GM12891 (cell line): Measurements from ENCODE around the gene ARF1.

Experiments
- PAX5 ChIP-seq: IDR thresholded peaks from 2 replicates; pipeline ENCODE4 v1.6.1; 2011; ENCODE audit warnings: low read length, moderate library complexity, mild to moderate bottlenecking; ENCODE audit not compliant: insufficient read depth, severe bottlenecking
- POLR2A ChIP-seq: IDR thresholded peaks from 2 replicates; pipeline ENCODE4 v1.6.1; 2011; ENCODE audit warnings: low read depth, low read length, control low read depth
- POLR2AphosphoS5 ChIP-seq: IDR thresholded peaks from 2 replicates; pipeline ENCODE4 v1.6.1; 2011; ENCODE audit warnings: low read depth, low read length, control low read depth
- SPI1 ChIP-seq: IDR thresholded peaks from 2 replicates; pipeline ENCODE4 v1.6.1; 2011; ENCODE audit warnings: low read depth, low read length, control low read depth

DNA sequence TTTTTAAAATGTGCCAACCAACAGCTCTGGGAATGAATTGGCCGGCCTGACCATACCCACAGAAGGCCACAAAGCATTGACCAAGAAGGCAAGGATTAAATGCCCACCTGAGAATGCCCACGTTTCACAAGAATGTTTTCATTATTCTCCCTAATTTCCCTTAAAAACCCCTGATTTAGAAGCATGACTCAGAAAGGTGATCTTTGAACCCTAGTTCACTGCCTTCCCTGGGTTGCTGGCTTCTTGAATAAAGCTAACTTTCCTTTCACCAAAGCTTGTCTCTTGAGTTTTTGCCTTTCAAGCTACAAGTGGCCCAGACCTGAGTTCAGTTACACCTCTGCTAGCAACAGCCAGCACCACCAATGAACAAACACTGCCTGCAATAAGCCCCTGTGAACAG lies 41.0 kb downstream of the ARF1 start:
- TF ChIP-seq POLR2A: no peak
- TF ChIP-seq POLR2AphosphoS5: no peak
- no peak for TF ChIP-seq SPI1
- no peak for TF ChIP-seq PAX5
